HG03439 (cell line): ENCODE data around the gene ETDA.
"Not testable (repeated sequence)": the region's sequence is repeated elsewhere in the genome, so short reads cannot be mapped to it uniquely, and the experiment has no call there.

Experiments used
- ATAC-seq: cut with Tn5 transposase; IDR thresholded peaks from one replicate; pipeline ENCODE4 v1.9.1; 2021; ENCODE audit warnings: mild to moderate bottlenecking, moderate library complexity; ENCODE audit not compliant: unreplicated experiment

ETDA gene

DNA sequence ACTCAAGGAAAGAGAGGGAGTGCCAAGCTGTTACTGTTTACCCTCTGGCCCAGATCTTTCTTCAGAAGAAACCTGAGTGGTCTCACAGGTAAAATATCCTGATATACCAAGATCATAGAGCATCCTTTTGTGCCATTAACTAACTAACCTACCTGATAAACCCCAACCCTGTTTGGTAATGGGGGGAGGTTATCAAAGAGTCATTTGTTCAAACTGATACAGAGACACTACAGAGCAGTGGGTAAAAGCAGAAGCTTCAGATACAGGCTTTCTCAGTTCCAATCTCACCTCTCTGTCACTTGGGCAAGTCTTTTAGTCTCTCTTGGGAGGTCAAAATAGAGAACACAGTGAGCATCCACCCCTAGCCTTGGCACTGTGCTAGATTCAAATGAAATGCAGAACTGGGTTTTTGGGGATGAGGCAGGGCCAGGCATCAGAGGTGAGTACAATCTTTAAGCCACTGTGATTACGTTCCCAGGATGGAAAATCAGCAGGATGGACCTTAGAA, at the start of gene ETDA:
Gene ETDA (plus strand): TSS at position 51 of the 508 bp plus-strand sequence. CDS start 1,216 bp downstream, outside the sequence.
- ATAC-seq = not testable (repeated sequence)

DNA sequence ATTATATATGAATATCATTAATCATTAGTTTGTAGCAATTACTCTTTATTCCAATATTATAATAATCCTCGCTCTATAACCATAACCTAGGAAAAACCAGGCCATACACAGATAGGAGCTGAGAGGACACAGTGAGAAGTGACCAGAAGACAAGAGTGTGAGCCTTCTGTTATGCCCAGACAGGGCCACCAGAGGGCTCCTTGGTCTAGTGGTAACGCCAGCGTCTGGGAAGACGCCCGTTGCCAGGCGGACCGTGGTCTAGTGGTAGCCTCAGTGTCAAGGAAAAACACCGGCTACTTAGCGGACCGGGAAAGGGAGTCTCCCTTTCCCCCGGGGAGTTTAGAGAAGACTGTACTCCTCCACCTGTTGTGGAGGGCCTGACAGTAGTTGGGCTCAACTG, 45.4 kb upstream of the ETDA start:
- not testable (repeated sequence) for ATAC-seq

DNA sequence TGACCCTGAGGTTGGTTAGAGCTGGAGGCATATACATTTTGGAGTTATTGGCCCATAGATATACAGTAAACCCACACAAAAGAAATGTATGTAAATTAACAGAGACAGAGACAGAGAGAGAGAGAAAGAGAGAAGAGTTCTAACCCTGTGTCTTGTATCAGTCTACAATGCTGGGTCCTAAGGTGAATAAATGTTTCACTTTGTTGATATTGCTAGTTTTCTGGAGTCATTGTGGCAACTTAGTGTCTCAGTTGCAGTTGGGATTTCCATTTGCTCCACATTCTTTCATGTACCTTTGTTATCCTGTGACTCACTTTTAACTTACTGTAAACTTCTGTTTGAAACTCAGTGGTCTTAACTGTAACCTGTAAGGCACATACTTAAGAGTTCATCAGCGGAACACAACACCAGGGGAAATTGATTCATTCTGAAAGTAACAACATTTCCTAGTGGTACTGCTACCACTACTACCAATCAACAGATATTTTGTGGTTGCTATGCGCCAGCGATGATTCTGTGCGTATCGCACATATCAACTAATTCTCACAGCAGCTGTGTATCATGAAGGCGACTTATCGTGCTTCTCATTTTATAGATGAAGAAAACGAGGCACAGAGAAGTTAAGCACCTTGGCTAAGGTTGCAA, 38.5 kb upstream of the ETDA start:
- no peak for ATAC-seq

DNA sequence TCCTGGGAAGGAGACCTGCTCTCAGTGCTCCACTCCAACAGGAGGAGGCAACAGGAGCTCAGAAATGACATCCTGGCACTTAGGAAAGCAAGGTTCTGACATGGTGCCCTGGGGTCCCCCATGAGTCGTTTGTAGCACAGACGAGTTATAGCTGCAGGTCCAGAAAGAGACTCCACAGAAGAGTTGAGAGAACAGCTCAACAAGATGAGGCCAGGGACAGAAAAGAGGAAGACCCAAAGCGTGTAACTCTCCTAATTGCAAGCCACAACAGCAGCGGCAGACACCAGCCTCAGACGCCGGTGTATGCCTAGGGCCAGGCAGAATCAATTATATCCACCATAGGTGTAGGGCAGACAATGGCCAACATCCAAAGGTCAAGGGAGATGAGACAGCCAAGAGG, 5.9 kb upstream of the ETDA start:
- ATAC-seq = not testable (repeated sequence)

DNA sequence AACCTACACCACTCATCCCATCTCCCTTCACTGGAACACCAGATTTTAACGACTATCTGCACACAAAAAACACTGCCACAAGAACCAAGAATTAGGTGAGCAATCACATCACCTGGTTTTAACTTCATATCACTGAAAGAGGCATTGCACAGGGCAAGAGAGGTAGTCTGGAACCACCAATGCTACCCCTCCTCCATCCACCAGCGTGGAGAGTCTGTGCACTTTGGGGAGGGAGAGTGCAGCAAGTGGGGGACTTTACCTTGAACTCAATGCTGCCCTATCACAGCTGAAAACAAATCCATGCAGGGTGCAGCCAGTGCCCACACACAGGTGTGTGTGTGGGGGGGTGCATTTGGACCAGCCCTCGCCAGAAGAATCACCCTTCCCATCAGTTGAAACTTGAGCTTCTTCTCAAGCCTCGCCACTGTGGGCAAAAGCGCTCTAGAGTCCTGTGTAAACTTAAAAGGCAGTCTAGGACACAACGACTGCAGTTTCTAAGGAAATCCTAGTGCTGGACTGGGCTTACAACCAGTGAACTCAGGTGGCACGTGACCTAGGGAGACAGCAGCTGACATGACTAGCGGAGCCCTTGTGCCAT, 4.3 kb downstream of the ETDA start:
- ATAC-seq = not testable (repeated sequence)

DNA sequence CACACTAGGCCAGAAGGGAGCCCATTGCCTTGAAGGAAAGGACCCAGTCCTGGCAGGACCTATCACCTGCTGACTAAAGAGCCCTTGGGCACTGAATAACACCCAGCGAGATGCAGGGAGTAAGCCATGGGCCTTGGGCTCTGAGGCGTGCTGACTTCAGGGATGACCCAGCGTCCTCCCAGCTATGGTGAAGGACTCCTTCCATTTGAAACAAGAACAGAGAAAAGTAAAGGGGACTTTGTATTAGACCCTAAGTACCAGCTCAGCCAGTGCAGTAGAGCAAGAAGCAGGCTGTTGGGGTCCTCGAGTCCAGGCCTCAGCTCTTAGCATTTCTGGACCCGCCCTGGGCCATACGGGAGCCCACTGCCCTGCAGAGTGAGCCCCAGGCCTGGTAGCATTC, 5.1 kb downstream of the ETDA start:
- ATAC-seq = no peak

DNA sequence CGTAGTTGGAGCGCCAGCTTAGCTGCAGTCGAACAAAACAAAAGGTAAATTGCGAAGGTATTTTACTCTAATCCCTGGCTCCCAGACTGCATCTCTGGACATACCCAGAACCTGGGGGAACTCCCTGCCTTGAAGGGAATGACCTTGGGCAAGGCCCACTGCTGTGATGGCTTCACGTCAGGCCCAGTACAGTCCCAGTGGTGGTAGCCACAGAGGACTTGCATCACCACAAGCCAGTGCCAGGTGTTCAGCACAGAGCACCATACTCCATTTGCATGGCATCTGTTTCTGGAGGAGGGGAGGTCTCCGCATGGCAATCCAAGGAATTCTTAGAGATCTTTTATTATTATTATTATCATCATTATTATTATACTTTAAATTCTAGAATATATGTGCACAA, 5.6 kb downstream of the ETDA start:
- no peak for ATAC-seq

DNA sequence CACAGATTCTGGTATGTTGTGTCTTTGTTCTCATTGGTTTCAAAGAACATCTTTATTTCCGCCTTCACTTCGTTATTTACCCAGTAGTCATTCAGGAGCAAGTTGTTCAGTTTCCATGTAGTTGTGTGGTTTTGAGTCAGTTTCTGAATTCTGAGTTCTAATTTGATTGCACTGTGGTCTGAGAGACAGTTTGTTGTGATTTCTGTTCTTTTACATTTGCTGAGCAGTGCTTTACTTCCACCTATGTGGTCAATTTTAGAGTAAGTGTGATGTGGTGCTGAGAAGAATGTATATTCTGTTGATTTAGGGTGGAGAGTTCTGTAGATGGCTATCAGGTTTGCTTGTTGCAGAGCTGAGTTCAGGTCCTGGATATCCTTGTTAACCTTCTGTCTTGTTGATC, 9.1 kb downstream of the ETDA start:
- ATAC-seq = not testable (repeated sequence)

DNA sequence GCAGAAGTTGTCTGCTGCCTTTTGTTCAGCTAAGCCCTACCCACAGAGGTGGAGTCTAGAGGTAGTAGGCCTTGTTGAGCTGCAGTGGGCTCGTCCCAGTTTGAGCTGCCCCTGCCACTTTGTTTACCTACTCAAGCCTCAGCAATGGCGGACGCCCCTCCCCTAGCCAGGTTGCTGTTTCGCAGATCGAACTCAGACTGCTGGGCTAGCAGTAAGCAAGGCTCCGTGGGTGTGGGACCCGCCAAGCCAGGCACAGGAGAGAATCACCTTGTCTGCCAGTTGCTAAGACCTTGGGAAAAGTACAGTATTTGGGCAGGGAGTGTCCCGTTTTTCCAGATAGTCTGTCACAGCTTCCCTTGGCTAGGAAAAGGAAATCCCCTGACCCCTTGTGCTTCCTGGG, 11.5 kb downstream of the ETDA start:
- ATAC-seq = not testable (repeated sequence)

DNA sequence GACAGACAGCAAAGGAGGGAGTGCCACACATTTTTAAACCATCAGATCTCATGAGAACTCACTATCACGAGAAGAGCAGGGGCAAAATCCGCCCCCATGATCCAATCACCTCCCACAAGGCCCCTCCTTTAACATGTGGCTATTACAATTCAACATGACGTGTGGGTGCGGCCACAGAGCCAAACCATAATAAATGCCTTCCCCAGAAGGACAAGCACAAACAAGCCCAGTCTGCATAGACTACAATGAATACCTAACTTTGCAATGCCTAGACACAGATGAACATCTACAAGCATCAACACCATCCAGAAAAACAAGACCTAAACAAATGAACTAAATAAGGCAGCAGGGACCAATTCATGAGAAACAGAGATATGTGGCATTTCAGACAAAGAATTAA, 12.3 kb downstream of the ETDA start:
- no peak for ATAC-seq

DNA sequence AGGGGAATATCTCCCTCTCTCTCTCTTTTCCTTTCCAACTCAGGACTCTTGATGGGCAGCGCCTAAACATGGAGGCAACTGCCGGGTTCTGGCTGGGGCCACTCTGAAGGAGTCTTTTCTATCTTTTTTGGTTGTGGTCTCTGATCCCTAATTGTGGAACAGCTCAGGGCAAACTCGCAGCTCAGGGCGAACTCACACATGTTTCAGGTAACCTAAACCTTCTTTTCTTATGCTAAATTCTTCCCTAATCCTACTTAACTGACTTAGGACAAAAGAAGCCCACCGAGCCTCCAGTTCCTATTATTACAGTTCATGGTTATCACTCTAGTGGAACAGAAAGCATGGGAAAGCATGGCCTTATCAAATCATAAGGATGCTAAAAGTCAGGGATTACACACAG, 21.3 kb downstream of the ETDA start:
- ATAC-seq = no peak

DNA sequence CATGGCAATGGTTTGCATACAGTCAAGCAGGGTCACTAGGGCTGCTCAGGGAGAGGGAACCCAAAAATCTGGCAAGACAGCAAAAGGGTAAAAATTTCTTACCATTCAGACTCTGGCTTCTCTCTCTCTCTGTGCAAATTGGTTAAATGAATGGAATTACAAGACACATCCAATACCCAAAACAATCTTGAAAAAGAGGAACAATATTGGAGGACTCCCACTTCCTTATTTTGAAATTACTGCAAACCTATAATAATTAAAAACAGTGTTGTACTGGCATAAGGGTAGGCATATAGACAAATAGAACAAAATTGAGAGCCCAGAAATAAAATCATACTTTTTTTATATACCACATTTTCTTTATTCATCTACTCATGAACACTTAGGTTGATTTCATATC, 24.1 kb downstream of the ETDA start:
- no peak for ATAC-seq

DNA sequence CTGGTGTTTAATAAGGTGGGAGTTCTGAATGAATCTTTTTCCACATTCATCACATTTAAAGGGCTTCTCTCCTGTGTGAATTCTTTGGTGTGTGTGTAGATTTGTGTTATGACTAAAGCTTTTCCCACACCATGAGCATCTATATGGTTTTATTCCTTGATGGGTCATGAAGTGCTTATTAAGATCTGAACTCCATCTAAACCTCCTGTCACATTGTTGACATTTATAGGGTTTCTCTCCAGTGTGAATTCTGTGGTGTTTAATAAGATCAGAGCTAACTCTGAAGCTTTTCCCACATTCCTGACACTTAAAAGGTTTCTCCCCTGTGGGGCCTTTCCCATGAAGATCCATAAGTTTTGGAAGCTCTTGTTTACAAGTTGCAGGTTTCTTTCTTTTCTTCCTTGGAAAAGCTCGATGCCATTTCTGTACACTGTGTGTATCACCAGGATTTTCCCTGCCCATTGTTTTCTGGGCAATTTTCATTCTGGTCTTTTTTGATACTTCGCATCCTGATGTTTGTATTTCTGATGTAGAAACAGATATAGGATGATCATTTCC, 35.5 kb downstream of the ETDA start:
- no peak for ATAC-seq

DNA sequence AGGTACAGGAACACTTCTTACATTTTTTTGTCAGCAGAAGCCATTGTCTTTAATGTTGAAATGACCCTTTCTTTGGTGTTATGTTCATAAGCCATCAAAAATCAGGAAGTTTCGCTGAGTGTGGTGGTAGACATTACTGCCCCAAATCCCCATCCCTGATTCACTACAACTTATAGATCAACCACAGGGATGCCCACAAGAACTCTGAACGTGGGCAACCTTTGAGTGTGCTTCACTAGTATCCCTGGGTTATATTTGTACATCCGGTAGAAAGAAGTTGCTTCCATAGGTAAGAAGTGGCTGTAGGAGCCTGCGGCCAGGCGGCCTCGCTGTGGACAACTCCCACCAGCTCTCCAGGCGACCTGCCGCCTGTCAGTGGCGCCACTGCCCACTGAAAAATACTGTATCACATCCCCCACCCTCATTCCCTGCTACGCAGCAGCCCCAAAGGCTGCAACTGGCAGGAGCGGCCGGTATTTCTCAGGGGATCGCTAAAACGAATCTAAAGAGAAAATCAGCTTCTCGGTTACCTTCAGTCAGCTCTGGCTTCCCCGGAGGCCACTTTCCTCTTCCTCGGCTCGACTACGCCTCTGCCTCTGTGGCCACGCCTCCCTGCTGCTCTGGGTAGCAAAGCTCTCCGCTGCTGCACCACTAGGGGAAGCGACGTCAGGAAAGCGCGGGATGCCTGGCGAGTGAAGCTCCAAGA, 43.5 kb downstream of the ETDA start:
- ATAC-seq = peak; percentile 96

DNA sequence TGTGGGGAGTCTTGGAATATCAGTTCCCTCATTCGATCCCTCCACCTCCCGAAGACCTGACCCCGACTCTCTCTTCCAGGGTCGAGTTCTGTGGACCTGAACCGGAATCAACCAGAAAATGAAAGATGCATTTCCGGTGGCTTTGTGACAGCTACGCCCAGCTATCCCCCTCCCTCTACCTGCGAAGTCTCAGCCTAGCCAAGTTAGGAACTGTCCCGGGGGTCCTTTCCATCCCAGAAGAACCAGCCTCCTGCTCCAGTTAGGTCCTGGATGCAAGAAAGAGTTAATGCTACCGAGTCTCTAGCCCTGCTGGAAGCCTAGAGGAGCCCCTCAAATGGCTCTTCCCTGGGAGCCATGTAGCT, 44.1 kb downstream of the ETDA start:
- peak; percentile 51 for ATAC-seq

DNA sequence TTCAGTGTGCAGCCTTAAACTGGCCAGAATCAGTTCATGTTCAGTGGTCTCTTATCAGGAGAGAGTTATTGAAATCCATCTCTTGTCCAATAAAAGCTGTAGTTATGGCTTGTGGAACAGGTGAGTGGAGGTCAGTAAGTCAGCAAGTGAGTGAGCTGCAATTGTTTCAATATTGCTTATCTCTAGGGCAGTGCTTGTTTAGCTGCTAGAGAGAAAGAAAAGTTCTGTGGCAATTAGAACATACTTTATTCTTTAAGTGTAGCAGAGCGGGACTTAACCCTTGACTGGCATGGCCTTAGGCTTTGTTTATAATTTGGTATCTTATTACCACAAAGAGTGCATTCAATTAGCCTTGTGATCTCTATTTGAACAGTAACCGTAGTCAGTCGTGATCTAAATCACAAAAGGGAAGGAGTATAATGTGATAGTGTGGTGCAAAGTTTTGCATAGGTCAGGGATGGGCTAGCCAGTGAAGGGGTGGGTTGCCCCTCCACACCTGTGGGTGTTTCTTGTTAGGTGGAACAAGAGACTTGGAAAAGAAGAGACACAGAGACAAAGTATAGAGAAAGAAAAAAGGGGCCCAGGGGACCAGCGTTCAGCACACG, 50.5 kb downstream of the ETDA start:
- no peak for ATAC-seq
